GM19467 (cell line): ENCODE data around the gene APOM.

Source experiments
- ATAC-seq: cut with Tn5 transposase; IDR thresholded peaks from one replicate; pipeline ENCODE4 v1.9.1; 2021; ENCODE audit warnings: mild to moderate bottlenecking, moderate library complexity; ENCODE audit not compliant: unreplicated experiment

Gene APOM

GRCh38 chr6:31702819-31703716 is 47.4 kb downstream of the APOM start, which contains the start of gene ABHD16A:
Gene ABHD16A, minus strand, starts transcription at chr6:31703324. Its CDS starts 43 bp downstream, at chr6:31703281.
- peak; percentile 80 for ATAC-seq

- ATAC-seq: no peak
Observed at GRCh38 chr6:31705931-31706330, 50.2 kb downstream of the APOM start.

- ATAC-seq: no peak
Observed at GRCh38 chr6:31706599-31706998, 50.9 kb downstream of the APOM start, which contains the start of gene LY6G6F. Gene LY6G6F, plus strand, starts transcription at chr6:31706866. Its CDS starts 41 bp downstream, at chr6:31706907.

GRCh38 chr6:31707701-31708100 is 52.0 kb downstream of the APOM start:
- no peak for ATAC-seq
